B cell (primary cell): ENCODE data around the gene ITLN1. TPM values are rescaled to one million over a fixed set of nuclear protein-coding genes. Genes with fewer than 3 reads are reported as not detected.

ENCODE experiments used
- ATAC-seq: fragments of 200-7000 bp; cut with Tn5 transposase; one replicate; pipeline ENCODE4 v1.10.0; 2021; ENCODE audit warnings: low read depth, mild to moderate bottlenecking, moderate number of reproducible peaks, moderate library complexity
- CTCF ChIA-PET: fragments of 350-600 bp; sonication (Branson Sonifier 250); formaldehyde crosslinking; loops from one replicate; lab custom pipeline; 2021; ENCODE audit warnings: antibody characterized with exemption, inconsistent platforms; lab: Charles Lee
- POLR2A ChIA-PET: fragments of 350-600 bp; sonication (Branson Sonifier 250); formaldehyde crosslinking; loops from one replicate; lab custom pipeline; 2021; ENCODE audit warnings: antibody characterized with exemption; lab: Charles Lee
- DNase-seq: peaks from one replicate; pipeline ENCODE4 v3.0.0; 2013
- H2AFZ ChIP-seq: 2 replicates; pipeline ENCODE4 v1.6.1; 2012; ENCODE audit warnings: mild to moderate bottlenecking, low read depth, low read length; ENCODE audit not compliant: insufficient read depth, poor library complexity, severe bottlenecking
- H3K27ac ChIP-seq, 2 donors: 1 replicate in 1 of 2; 2 replicates in 1 of 2; pipeline ENCODE4 v1.5.1; 2012 to 2013; ENCODE audit warnings: low read length in 2 of 2, mild to moderate bottlenecking in 2 of 2, moderate library complexity in 1 of 2
- H3K27me3 ChIP-seq, 4 experiments: fragments of 200-600 bp in 1 of 4; sonication (generic) in 1 of 4; replicated peaks in 1 of 4; 1 replicate in 2 of 4; 2 replicates in 2 of 4; pipeline versions ENCODE4 v1.6.1 to v1.7.0; 2013 to 2016; ENCODE audit warnings: low read length in 3 of 4, mild to moderate bottlenecking in 2 of 4, mixed read lengths in 1 of 4, moderate library complexity in 1 of 4; ENCODE audit not compliant: insufficient read depth in 4 of 4, control insufficient read depth in 3 of 4; ENCODE audit errors: control extremely low read depth in 1 of 4
- H3K36me3 ChIP-seq, 2 experiments: replicated peaks in 1 of 2; 1 replicate in 1 of 2; 2 replicates in 1 of 2; pipeline versions ENCODE4 v1.6.1 to v1.7.1; 2013; ENCODE audit warnings: low read length in 1 of 2; ENCODE audit not compliant: insufficient read depth in 2 of 2, control insufficient read depth in 1 of 2; ENCODE audit errors: control extremely low read depth in 1 of 2, extremely low read depth in 1 of 2
- H3K4me1 ChIP-seq, 2 donors: fragments of 200-600 bp in 1 of 2; sonication (generic) in 1 of 2; 1 replicate in 1 of 2; 2 replicates in 1 of 2; pipeline versions ENCODE4 v1.5.1 to v1.6.1; 2013 to 2017; ENCODE audit warnings: low read length in 2 of 2; ENCODE audit not compliant: control insufficient read depth in 2 of 2, insufficient read depth in 2 of 2
- H3K4me2 ChIP-seq: replicated peaks from 2 replicates; pipeline ENCODE3; 2012; ENCODE audit warnings: mild to moderate bottlenecking, low read depth, low read length; ENCODE audit not compliant: poor library complexity, severe bottlenecking
- H3K4me3 ChIP-seq, 5 experiments: fragments of 200-600 bp in 1 of 5; sonication (generic) in 1 of 5; 1 replicate in 3 of 5; 2 replicates in 2 of 5; pipeline versions ENCODE4 v1.5.1 to v1.7.0; 2011 to 2016; ENCODE audit warnings: low read length in 4 of 5, mild to moderate bottlenecking in 4 of 5, low read depth in 2 of 5, control low read depth in 1 of 5, moderate library complexity in 1 of 5; ENCODE audit not compliant: insufficient read depth in 1 of 5; ENCODE audit errors: control extremely low read depth in 1 of 5, extremely low read depth in 1 of 5
- H3K79me2 ChIP-seq: fragments of 200-600 bp; sonication (generic); one replicate; pipeline ENCODE4 v1.6.0; 2016; ENCODE audit warnings: low read length; ENCODE audit not compliant: control insufficient read depth, insufficient read depth
- H3K9ac ChIP-seq: fragments of 200-600 bp; sonication (generic); 2 replicates; pipeline ENCODE4 v1.6.1; 2017; ENCODE audit warnings: mild to moderate bottlenecking, low read length, moderate library complexity
- H3K9me3 ChIP-seq, 3 donors: one replicate each; pipeline versions ENCODE4 v1.6.1 to v1.7.1; 2013; ENCODE audit warnings: low read length in 2 of 3; ENCODE audit not compliant: control insufficient read depth in 2 of 3, insufficient read depth in 1 of 3; ENCODE audit errors: control extremely low read depth in 1 of 3
- H4K20me1 ChIP-seq: 2 replicates; pipeline ENCODE4 v1.6.0; 2012; ENCODE audit warnings: mild to moderate bottlenecking, low read length; ENCODE audit not compliant: insufficient read depth, control insufficient read depth, poor library complexity, severe bottlenecking
- H3K27ac Mint-ChIP-seq: one replicate; pipeline ENCODE4 v1.8.0; 2021; ENCODE audit warnings: mixed read lengths
- H3K27me3 Mint-ChIP-seq: one replicate; pipeline ENCODE4 v1.8.0; 2021; ENCODE audit warnings: mixed read lengths
- H3K4me1 Mint-ChIP-seq: one replicate; pipeline ENCODE4 v1.8.0; 2021; ENCODE audit warnings: mixed read lengths
- H3K4me3 Mint-ChIP-seq: one replicate; pipeline ENCODE4 v1.8.0; 2021; ENCODE audit warnings: mixed read lengths
- H3K9me3 Mint-ChIP-seq: one replicate; pipeline ENCODE4 v1.8.0; 2022; ENCODE audit warnings: mixed read lengths; ENCODE audit not compliant: insufficient read depth
- EZH2 ChIP-seq: IDR thresholded peaks from 2 replicates; pipeline ENCODE4 v1.6.1; 2012; ENCODE audit warnings: borderline replicate concordance, low read depth, mild to moderate bottlenecking, moderate library complexity, low read length; ENCODE audit not compliant: insufficient read depth, poor library complexity, severe bottlenecking
- WGBS: methylation state at CpG from one replicate; pipeline ENCODE4 v1.1.5; 2013; ENCODE audit warnings: missing lambda C conversion rate; ENCODE audit not compliant: insufficient coverage; 5-methylcytosine and 5-hydroxymethylcytosine counted together
- intact Hi-C: fragments of 100-400 bp; cut with micrococcal nuclease; formaldehyde crosslinking; loops from one replicate; pipeline ENCODE4 v1.10.0; 2022
- polyA plus RNA-seq: library from polyadenylated mRNA; depleted of rRNA; stranded (reverse); fragments of >200 nt; gene quantifications from 2 replicates; pipeline ENCODE4 v1.2.3, GENCODE V29; 2012
- total RNA-seq, 2 donors: library from RNA; stranded (reverse); fragments of 120-200 nt in 1 of 2; gene quantifications; 1 replicate in 1 of 2; 2 replicates in 1 of 2; pipeline versions ENCODE4 v1.2.3 to v1.2.4, GENCODE V29; 2013 to 2022
- TF ChIP-seq, protein P1 (sequence below): fragments of 200-600 bp; IDR thresholded peaks from one replicate; pipeline ENCODE4 v1.8.0; 2022; ENCODE audit warnings: antibody characterized with exemption, mild to moderate bottlenecking

The ITLN1 gene
- total and polyA plus RNA-seq, 2 donors (not counting 1 experiment from before 2014, with no cell fraction given): not detected

DNA sequence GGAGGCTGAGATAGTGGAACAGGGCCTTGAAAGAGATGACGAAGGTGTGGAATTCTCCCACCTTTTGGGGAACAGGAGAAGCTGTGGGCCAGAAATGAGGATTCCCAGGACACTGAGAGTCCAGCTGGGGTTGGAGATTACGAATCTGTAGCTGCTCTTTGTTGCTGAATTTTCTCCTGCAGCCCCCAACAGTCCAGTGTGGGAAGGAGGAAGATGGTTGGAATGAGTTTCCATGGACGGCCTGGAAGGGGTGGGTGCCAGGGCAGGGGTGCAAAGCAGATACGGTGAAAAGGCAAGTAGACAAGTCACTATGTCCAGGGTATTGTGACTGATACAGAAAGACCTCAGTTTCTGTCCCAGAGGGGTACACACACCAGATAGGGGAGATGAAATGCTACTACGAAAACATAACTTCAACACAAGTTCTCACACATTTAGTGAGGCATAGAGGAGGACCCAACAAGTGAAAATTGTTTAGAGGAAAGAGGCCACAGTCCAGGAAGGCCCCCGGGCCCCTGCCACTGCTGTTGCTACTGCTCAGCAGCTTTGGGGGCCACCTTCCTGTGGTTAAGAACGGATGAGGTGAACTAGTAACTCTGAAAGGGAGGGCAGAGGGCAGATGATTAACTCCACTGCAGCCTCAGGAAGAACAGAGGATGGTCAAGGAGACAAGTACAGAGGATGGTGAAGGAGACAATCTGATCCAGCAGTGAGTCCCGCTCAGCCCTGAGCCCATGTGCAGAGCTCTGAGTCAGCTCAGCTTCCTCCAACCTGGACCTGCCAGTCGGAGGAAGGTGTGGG, 29.6 kb downstream of the ITLN1 start:
- H3K9me3 ChIP-seq: peaks cover 1 to 4% (median 4%) of the 10 kb centered on the region in 3 donors
- H3K9me3 Mint-ChIP-seq: no peaks in the 10 kb centered on the region
- H3K4me1 ChIP-seq: no peaks in the 10 kb centered on the region
- ChIA-PET POLR2A (no interaction called here), CTCF (interaction anchor here (1.0 kb wide), 1 partner anchor 18 kb away, joined by 3 read pairs; no protein-coding TSS in a partner anchor)
- H2AFZ ChIP-seq: peak overlapping the region; percentile 52
- no peak for DNase-seq
- H3K36me3 ChIP-seq: no peaks in the 10 kb centered on the region
- no peak overlapping the region for H3K4me3 Mint-ChIP-seq
- no peak overlapping the region for H3K4me2 ChIP-seq
- no peaks in the 10 kb centered on the region for H4K20me1 ChIP-seq
- H3K9ac ChIP-seq: no peak overlapping the region
- ATAC-seq: no peak
- intact Hi-C loops: no loop called here
- no peak overlapping the region for H3K27ac Mint-ChIP-seq
- H3K27me3 ChIP-seq: peaks cover 0 to 5% (median 0%) of the 10 kb centered on the region in 4 experiments
- H3K4me3 ChIP-seq: no peak overlapping the region
- no peak for TF ChIP-seq EZH2
- TF ChIP-seq, protein P1, sequence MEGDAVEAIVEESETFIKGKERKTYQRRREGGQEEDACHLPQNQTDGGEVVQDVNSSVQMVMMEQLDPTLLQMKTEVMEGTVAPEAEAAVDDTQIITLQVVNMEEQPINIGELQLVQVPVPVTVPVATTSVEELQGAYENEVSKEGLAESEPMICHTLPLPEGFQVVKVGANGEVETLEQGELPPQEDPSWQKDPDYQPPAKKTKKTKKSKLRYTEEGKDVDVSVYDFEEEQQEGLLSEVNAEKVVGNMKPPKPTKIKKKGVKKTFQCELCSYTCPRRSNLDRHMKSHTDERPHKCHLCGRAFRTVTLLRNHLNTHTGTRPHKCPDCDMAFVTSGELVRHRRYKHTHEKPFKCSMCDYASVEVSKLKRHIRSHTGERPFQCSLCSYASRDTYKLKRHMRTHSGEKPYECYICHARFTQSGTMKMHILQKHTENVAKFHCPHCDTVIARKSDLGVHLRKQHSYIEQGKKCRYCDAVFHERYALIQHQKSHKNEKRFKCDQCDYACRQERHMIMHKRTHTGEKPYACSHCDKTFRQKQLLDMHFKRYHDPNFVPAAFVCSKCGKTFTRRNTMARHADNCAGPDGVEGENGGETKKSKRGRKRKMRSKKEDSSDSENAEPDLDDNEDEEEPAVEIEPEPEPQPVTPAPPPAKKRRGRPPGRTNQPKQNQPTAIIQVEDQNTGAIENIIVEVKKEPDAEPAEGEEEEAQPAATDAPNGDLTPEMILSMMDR: no peak
- 42% methylated on average over 7 of the region's 9 CpGs for WGBS
- peaks cover under 1% of the 10 kb centered on the region for H3K4me1 Mint-ChIP-seq
- peaks cover 8% of the 10 kb centered on the region for H3K27me3 Mint-ChIP-seq
- H3K79me2 ChIP-seq: no peaks in the 10 kb centered on the region
- H3K27ac ChIP-seq: no peak overlapping the region

DNA sequence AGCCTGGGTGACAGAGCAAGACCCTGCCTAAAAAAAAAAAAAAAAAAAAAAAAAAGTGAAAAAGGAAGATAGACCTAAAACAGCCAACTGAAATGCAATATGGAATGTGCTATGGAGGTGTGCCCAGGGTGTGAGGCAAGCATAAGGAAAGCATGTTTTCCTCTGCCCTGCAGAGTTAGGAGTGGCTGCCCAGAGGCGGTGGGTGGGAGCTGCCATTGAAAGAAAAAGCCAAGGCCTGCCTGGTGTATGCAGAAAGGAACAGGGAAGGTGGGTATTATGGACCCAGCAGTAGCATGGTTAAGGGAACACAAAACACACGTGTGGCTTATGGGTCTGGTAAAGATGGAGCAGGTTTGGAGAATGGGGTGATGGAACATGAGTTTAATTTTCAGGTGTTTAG, 31.2 kb downstream of the ITLN1 start:
- Mint-ChIP-seq H3K4me1 (no peaks in the 10 kb centered on the region), H3K9me3 (no peaks in the 10 kb centered on the region), H3K4me3 (no peak overlapping the region), H3K27ac (no peak overlapping the region), H3K27me3 (peaks cover 4% of the 10 kb centered on the region)
- DNase-seq (no peak), ATAC-seq (no peak)
- Histone ChIP-seq H2AFZ (no peak overlapping the region), H3K9ac (no peak overlapping the region), H4K20me1 (no peaks in the 10 kb centered on the region), H3K27me3 (peaks cover 0 to 5% (median 0%) of the 10 kb centered on the region in 4 experiments), H3K4me2 (no peak overlapping the region), H3K9me3 (peaks cover 1 to 4% (median 4%) of the 10 kb centered on the region in 3 donors), H3K4me1 (no peaks in the 10 kb centered on the region), H3K36me3 (no peaks in the 10 kb centered on the region), H3K79me2 (no peaks in the 10 kb centered on the region), H3K4me3 (no peak overlapping the region), H3K27ac (no peak overlapping the region)
- intact Hi-C loops: no loop called here
- ChIA-PET CTCF (no interaction called here), POLR2A (no interaction called here)
- no peak for TF ChIP-seq EZH2
- TF ChIP-seq, protein P1: no peak
- WGBS: 83% methylated on average over 2 of the region's 2 CpGs
